GM18511 (cell line): ENCODE results near the gene TLE3.

Experiments
- ATAC-seq: cut with Tn5 transposase; IDR thresholded peaks from one replicate; pipeline ENCODE4 v1.9.1; 2021; ENCODE audit warnings: mild to moderate bottlenecking, moderate library complexity; ENCODE audit not compliant: unreplicated experiment

The TLE3 gene

DNA sequence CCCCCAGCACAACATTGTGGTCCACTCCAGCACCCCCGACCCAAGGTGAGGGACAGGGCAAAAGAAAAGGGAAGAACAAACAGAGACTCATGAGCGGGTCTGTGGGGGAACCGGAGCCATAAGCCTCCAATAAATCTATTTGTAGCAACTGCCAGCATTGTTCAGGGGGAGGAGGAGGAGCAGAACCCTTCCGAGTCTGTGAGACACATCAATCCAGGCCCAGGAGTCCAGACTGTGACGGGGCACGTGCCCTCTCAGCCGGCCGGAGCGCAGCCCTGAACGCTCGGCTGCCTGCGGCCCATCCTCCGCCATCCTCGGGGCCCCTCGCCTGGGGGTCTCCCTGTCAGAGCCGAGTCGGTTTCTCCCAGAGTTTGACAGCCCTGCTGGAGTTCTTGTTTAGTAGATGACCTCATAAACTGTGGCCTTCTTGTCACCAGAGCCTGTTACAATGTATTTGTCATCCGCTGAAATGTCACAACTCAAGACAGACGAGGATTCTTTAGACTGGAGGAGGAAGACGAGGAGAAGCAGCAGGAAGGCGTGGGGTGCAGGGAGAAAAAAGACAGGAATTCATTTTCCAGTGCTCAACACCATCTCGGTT is 47.9 kb downstream of the TLE3 start:
- ATAC-seq, result no peak

DNA sequence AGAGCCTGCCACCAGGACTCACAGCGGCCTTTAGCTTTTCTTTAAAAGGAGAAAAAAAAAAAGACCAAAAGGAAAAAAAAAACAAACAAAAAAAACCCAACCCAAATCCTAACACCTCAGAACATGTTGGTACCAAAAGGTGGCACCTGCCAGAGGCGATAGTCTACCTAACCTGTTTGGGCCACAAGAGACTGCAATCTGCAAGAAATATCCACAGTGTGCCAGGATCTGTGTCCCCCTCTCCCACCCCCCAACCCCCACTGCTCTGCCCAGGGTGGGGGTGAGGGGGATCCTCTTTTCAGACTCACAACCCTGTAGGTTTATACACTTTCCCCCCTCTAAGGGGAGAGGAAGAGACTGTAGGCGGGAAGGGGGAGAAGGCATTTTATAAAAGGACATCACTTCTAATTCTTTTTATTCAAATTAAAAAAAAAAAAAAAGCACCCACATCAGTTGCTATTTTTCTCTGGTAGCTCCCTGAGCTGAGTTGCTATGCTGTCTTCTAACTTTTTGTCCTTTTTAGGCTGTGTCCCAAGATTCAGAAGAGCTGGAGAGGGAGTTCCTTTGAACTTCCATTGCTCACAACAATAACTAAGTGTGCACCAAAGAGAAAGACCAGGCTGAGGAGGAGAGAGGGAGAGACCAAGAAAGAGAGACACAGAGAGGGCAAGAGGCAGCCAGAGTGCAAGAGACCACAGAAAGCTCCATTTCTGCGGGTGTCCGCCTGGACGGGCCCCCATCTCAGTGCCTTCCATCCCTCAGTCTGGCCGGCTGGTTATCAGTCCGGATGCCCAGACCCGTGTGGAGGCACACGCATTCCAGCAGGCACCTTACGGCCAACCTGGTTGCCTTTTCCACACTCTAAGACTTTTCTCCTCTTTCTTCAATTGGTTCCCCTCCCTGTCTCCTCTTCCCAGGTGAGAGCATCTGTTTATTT is 48.9 kb downstream of the TLE3 start:
- no peak for ATAC-seq

DNA sequence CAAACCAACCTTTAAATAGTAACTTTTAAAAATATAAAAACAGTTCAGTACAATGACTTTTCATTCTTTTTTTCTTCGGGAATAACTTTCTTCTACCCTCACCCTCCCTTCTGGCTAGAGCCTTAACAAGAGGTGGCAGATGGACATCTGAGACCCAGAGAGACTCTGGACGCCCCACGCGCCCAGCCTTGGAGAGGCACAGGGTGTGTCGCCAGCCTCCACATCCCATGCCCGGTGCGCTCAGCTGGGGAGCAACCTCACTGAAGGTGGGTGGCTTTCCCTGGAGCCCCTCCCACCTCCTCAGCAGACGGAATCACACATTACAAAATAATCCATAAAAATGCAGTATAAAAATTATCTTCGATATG is 49.5 kb downstream of the TLE3 start:
- no peak for ATAC-seq

DNA sequence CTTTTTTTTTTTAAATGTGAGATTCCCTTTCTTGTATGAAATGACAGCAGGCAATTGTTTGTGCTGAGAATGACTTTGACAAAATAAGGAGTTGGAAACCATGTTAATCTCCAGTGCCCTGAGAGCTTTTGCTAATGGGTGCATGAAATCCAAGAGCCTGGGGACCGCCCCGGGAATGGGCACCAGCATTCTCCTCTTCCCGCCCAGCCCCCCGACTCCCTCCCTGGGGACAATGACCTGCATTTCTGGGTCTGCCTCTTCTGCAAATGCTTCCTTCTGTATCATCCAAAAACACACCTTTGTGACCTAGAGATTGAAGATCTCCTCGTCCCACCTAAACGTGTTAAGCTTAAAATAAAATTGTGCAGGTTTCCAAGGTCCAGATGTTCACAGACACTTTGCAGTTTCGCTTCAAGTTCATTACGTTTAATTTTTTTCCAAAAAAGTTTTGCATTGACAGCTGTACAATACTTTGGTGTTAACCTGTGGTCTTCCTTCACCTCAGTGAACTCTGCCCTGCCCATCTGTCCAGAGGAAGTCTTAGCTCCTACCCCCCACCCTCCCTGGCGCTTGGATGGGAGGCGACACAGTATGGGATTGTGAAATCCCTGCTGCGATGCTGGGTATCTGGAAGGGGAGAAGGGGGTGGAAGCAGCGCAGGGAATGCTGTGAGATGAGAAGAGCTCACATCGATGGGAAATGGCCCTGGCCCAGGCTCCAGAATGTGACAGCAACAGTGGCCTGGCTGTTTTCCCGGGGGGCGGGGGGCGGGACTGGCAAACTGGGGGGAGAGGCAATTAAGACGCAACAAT is 50.1 kb downstream of the TLE3 start:
- ATAC-seq, result no peak

DNA sequence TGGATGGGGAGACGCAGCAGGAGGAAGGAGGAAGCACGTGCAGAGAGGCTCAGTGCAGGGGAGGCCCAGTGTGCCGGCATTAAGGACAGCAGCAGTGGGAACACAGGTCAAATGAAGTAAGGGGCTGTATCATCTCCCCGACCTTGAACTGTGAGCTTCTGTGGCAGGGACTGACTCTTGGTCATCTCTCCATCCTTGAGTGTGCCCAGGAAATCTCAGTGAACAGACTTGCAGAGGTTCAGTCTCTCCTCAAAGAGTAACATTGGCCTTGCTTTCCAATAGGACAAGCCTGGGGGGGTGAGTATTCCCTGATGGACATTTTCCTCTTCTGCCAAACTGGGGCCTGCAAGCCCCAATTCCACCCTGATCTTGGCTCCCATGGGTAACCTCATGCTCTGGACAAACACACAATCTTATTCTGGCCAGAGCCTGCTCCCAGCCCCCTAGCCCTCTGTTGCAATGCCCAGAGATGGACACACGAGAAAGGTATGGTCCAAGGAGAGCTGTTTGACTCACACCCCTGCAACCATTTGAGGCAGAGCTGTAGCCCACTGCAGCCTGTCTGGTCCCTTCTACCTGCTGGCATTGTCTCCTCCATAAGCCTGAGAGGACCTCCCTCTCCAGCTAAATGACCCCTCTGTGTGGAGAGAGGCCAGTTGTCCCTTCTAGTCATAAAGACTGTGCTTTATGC is 50.9 kb downstream of the TLE3 start:
- no peak for ATAC-seq

DNA sequence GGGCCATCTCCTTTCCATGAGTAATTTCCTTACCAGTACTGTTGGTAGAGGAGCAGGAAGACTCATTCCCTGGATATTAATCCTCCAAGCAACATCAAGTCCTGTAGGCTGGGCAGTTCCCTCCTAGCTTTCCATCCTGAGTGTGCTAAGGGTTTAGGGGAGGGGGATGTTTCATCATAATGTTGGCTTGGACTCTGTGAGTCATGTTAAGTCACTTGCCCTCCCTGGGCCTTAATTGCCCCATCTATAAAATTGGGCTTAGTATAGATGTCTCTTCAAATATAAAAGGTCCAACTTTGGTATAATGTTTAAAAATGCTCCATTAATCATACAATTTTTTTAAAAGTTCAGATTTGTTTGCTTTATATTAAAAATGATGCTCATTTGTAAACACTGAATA is 52.7 kb downstream of the TLE3 start:
- ATAC-seq, result no peak

DNA sequence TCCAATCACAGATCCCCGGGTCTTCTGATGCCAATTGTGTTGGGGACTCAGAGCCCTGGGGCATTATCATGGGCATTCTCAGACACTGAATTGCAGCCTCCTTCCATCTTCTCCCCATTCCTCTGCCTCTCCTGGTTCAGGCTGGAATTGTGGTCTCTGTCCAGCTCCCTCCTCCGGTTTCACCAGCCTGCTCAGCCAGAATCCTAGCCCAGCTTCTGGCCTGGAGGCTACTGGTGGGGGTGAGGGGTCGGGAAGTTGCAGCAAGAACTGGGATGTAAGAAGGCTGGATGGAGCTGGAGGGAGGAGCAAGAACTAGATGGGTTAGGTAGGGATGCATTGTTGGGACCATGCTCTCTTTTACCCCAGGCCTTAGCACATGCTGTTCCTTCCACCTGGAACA is 53.5 kb downstream of the TLE3 start:
- ATAC-seq, result no peak

DNA sequence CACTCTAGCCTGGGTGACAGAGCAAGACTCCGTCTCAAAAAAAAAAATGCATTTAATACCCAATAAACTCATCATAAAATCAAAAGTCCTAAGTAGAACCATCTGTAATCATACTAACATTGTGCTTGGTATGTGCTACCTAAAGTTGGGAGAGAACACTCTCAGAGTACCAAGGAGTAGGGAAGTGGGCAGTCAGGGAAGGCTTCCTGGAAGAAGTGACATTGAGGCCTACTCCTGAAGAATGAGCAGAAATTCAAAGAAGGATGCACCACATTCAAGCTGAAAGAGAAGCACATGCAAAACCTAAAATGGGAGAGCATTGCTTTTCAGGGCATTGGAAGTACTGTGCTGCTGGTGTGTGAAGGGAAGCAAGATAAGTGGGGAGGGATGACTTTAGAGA is 54.1 kb downstream of the TLE3 start:
- ATAC-seq, result no peak

DNA sequence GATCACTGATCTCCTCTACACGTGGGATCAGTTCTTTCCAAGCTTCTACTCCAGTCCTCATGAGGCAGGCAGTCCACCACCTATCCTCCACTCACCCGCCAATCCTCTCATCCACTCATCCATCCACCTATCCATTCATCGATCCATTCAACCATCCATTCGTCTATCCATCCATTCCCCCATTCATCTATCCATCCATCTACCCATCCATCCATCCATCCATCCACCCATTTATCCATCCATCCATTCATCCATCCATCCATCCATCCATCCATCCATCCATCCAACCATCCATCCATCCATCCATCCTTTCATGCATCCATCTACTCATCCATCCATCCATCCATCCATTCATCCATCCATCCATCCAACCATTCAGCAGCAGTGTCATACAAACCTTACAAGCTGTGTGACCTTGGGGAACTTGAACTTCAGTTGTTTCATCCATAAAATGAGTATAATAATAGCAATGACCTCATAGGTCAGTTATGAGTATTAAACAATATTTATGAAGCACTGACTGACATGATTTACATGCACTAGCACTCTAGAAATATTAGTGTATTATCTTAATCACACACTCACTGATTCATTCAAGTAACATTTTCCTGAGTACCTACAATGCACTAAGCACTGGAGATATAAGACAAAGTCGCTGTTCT is 55.0 kb downstream of the TLE3 start:
- ATAC-seq, result no peak

DNA sequence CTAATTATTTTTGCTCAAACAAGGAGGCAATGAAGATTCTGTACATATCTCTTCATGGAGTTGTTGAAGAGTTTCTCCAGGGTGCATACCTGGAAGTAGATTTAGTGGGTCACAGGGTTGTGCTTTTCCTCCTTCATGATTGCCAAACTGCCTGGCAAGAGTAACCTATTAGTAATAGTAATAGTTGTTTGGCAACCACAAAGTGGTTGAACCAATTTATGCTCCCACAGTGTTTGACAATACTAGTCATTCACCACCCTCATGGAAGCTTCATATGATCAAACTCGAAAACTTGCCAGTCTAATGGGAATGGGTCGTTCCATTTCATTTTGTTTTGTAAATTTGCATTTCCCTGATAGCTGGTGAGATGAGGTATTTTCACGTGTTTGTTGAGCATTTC is 57.8 kb downstream of the TLE3 start:
- no peak for ATAC-seq

DNA sequence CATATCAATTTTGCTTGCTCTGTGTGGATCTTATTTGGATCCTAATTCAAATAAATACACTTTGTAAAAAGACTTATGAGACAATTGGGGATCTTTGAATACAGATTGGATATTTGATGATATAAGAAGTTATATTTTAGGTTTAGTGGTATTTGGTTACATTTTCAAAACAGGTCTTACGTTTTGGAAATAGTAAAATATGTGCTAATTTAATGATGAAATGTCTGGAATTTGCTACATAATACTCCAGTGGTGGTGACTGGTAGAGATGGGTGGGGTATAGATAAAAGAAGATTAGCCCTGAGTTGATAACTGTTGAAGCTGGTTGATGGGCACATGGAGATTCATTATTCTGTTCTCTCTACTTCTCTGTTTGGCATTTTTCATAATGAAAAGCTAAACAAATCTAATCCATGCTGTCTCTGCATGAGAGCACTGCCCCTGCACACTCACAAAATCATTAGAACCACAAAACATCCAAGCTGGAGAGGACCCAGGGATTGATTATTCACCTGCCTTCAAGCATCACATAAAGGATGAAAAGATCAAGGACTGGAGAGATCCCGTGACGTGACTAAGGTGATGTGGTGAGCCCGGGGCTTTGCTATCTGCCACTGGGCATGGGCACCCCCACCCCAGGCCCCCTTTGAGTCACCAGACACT is 58.9 kb downstream of the TLE3 start:
- no peak for ATAC-seq

DNA sequence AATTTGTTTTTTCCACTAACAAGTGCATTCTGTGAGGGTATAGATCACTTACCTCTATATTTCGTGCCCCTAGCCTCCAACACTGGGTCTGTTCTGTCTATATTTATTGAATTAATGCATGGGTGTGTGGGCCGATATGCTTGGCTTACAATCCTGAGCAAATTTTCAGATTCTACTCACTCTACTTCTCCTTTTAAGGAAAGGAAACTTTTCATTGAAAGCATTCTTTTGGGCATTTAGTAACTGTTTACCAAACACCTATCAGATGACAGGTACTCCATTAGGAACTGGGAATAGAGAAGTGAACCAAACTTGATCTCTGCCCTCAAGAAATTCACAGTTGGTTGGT is 60.5 kb downstream of the TLE3 start:
- ATAC-seq, result no peak

DNA sequence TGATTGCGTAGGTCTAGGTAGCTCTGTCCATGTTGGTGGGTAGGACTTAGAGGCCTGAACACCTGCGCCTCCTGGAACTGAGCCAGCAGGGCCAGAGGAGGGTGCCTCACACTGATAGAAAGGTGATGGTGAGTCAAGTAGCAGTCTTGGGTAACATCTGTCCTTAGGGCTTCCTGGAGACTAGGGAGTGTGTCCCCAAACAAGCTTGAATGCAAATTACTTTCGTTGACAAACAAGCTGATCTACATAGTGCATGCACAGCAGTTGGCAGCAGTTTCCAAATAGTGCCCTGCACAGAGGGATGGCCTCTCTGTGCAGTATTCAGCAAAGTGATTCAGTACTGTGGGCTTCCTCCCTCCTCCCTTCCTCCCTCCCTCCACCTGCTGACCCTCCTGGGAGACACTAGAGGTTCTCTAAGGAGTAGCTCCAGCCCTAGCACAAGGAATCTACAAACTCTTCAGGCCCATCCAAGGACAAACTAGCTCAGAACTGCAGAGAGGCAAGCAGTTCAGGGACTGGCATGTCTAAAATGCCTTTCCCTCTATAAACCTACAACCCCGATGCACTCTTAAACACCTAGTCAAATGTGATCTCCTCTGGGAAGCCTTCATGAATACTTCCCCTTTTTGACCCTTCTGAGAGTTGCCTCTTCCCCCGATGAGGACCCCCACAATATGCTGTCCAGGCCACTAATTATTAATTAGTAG is 61.0 kb downstream of the TLE3 start:
- peak; percentile 82 for ATAC-seq

DNA sequence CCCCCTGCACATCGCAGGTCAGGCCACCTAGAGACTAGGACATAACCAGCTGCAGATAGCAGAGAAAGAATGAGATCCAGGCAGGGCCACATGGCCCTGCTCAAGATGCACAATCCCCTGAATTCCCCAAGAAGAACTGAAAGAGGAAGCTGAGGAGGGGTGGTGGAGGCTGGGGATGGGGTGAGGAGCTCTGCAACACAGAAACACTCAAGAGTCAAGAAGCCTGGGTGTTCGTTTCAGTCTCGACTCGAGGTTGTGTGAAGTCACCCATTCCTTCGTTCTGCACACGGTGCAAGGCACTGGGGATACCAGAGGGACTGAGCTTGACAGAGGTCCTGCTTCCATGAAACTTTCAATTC is 62.0 kb downstream of the TLE3 start:
- ATAC-seq, result peak; percentile 57

DNA sequence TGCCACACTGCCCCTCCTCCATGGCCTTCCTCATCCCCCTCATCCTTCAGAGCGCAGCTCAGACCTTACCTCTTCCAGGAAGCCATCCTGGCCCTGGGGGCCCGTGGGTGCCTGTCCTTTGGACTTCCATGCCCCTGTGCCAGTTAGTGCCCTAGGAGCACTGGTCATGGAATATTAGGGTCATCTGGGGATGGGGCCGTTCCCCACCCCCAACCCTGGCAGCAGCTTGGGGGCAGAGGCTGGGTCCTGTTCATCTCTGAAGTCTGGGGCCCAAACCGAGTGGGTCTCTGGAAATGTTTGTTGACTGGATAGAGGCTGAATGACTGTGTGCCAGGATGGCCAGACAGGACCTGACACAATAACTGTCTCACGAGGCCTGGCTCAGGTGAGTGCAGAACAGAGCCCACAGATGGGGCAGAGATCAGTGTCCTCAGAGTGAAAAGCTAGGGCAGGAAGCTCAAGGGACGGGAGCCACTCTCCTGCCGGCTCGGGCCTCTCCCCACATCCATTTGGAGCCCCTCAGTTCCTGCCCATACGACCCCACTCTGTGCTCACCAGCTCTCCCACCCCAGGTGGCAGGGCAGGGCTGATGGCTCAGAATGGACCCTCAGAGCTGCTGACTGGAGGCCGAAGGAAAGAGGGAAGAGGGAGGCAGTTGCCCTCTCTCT is 62.5 kb downstream of the TLE3 start:
- peak; percentile 4 for ATAC-seq

DNA sequence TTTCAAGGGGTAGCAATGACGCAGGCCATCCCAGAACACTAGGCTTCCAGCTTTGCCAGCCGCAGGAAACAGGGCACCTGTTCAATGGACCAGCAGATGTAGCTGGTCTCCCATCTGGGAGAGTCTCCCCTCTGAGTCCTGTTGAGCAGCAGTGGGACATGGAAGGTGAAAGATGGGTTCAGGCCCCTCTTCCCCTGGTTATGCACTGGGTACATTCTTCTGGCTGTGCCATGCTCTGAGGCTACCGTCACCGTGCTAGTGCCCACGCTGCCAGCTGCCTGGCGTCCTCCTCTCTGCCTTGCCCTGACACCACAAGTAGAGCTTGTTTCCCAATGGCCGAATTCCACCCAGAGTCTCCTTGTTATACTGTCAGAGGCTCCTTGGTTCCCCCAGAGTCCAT is 63.1 kb downstream of the TLE3 start:
- ATAC-seq, result no peak

DNA sequence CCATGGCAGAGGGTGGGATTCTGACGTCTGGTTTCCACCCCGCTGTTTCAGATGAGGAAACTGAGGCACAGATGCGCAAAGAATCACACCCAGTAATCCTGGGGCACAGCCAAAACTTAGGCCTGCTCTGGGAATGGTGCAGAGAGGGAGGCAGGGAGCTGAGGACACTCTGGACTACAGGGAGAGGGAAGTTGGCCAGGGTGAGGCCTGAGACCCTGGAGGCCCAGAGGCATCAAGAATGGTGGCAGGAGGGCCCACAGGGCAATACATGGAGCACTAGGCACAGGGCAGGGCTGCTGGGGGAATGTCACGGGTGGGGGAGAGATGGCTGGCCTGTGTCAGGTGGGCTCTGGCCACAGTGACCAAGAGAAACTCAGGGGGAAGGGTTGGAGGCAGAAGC is 63.6 kb downstream of the TLE3 start:
- ATAC-seq, result no peak

DNA sequence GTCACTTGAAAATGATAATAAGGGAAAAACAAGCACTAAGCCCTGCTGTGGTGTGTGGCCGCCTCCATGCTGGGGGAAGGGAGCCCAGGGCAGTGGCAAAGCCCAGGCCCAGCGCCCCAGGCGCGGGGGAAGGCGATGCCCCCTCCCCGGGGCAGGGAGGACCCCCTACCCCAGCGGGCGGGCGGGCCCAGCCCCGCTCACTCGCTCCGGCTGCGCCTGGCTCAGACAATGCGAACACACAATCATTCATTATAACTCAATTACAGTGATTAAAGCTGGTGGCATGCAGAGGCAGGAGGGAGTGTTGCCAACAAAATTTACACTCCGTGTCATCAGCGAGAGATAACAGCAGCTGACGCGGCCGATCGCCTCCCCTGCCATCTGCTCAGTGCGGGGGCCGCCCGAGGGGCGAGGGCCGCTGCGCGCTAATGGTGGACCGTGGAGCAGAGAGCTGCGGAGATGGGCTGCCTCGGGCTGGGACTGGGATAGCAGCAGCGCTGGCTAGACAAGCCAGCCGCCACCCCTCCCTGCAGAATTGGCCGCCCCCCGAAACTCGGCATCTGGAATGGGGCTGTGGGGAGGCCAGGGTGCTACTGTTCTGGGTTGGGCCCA is 64.1 kb downstream of the TLE3 start:
- no peak for ATAC-seq

DNA sequence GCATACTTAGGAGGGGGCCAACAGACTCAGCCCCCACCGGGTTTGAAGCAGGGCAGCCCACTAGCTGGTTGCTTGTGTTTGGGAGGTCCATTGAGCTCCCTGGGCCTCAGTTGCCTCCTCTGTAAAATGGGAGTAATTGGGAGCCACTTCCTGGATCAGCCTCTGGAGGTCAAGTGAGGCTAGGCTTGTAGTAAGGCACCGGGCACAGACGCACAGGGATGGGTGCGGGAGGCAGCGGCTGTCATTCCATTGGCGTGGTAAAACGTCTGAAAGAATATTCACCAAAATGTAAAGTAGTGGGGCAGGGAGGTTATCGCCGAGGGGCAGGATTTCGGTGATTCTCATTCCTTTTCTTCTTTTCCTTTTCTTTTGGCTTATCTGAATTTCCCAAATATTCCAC is 64.6 kb downstream of the TLE3 start:
- ATAC-seq, result no peak
